HEK293 (cell line): ENCODE results near the gene KCNK3.

ENCODE experiments used
- CTCF ChIP-seq: fragments of 450-650 bp; formaldehyde crosslinking; IDR thresholded peaks from 2 replicates; pipeline ENCODE4 v1.5.1; 2016; ENCODE audit warnings: missing biosample characterization, missing genetic modification characterization
- KLF10 ChIP-seq: fragments of 450-650 bp; IDR thresholded peaks from 2 replicates; pipeline ENCODE4 v1.5.1; 2018; ENCODE audit warnings: missing biosample characterization, mild to moderate bottlenecking, missing genetic modification characterization
- KLF9 ChIP-seq: fragments of 450-650 bp; formaldehyde crosslinking; IDR thresholded peaks from 2 replicates; pipeline ENCODE4 v1.5.1; 2016; ENCODE audit warnings: missing biosample characterization, missing genetic modification characterization, low read depth
- SP2 ChIP-seq: fragments of 450-650 bp; formaldehyde crosslinking; IDR thresholded peaks from 2 replicates; pipeline ENCODE4 v1.5.1; 2016; ENCODE audit warnings: missing biosample characterization, missing genetic modification characterization
- ZNF274 ChIP-seq, 2 experiments: fragments of 200-500 bp in 1 of 2; fragments of 450-650 bp in 1 of 2; sonication (Bioruptor generic) in 1 of 2; formaldehyde crosslinking in 1 of 2; IDR thresholded peaks; 2 replicates each; pipeline versions ENCODE4 v1.5.1 to v1.6.1; 2014 to 2016; ENCODE audit warnings: borderline replicate concordance in 1 of 2, inconsistent platforms in 1 of 2, low read length in 1 of 2, missing biosample characterization in 1 of 2, missing genetic modification characterization in 1 of 2
- ZNF560 ChIP-seq: fragments of 450-650 bp; formaldehyde crosslinking; IDR thresholded peaks from 2 replicates; pipeline ENCODE4 v1.5.1; 2017; ENCODE audit warnings: missing biosample characterization, missing genetic modification characterization, borderline replicate concordance
- ZNF561 ChIP-seq: fragments of 450-650 bp; IDR thresholded peaks from 2 replicates; pipeline ENCODE4 v1.5.1; 2018; ENCODE audit warnings: missing biosample characterization, missing genetic modification characterization, borderline replicate concordance
- ZNF585B ChIP-seq: fragments of 450-650 bp; formaldehyde crosslinking; IDR thresholded peaks from 2 replicates; pipeline ENCODE4 v1.5.1; 2016; ENCODE audit warnings: missing biosample characterization, missing genetic modification characterization
- ZSCAN4 ChIP-seq: fragments of 450-650 bp; formaldehyde crosslinking; IDR thresholded peaks from 2 replicates; pipeline ENCODE4 v1.5.1; 2017; ENCODE audit warnings: missing biosample characterization, missing genetic modification characterization
- TF ChIP-seq, protein P1 (sequence below): fragments of 450-650 bp; formaldehyde crosslinking; IDR thresholded peaks from 2 replicates; pipeline ENCODE4 v1.5.1; 2016; ENCODE audit warnings: missing biosample characterization, missing genetic modification characterization

GRCh38 chr2:26717362-26717761 is 24.8 kb downstream of the KCNK3 start:
- TF ChIP-seq CTCF (tag by site-specific recombination) (no peak), ZNF561 (tag by site-specific recombination) (no peak), KLF9 (no peak), ZNF585B (no peak), ZNF274 (IDR thresholded peaks at IDR 0.05; ENCODE audit: low read length) (no peak), ZNF274 (tag by site-specific recombination; IDR thresholded peaks at IDR 0.05; ENCODE audit: borderline replicate concordance) (no peak), SP2 (no peak), ZSCAN4 (no peak), KLF10 (tag by site-specific recombination) (no peak), ZNF560 (tag by site-specific recombination) (no peak)
- TF ChIP-seq, protein P1, sequence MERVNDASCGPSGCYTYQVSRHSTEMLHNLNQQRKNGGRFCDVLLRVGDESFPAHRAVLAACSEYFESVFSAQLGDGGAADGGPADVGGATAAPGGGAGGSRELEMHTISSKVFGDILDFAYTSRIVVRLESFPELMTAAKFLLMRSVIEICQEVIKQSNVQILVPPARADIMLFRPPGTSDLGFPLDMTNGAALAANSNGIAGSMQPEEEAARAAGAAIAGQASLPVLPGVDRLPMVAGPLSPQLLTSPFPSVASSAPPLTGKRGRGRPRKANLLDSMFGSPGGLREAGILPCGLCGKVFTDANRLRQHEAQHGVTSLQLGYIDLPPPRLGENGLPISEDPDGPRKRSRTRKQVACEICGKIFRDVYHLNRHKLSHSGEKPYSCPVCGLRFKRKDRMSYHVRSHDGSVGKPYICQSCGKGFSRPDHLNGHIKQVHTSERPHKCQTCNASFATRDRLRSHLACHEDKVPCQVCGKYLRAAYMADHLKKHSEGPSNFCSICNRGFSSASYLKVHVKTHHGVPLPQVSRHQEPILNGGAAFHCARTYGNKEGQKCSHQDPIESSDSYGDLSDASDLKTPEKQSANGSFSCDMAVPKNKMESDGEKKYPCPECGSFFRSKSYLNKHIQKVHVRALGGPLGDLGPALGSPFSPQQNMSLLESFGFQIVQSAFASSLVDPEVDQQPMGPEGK (tag by site-specific recombination): no peak
